ENCODE results near the gene GALNT9.

DNA sequence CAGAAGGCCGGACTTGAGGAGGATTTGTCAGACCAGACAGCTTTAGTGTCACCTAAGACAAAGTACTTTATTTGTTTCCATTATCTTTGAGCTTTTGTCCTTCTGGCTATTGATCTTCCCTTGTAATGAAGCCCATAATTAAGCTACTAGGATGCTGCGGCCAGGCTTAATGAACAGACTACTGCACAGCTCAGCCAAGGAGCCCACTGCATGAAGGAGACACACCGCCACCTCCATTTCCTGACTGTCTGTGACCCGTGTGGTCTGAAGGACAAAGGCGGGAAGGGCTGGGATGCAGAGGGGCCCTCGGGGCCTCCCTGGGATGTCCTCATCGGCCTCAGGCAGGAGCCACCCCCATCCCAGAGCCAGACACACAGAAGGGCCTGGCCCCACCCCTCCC lies 31.0 kb upstream of the GALNT9 start:
- no peak for TF ChIP-seq EP300 (IDR thresholded peaks at IDR 0.05; ENCODE audit: borderline replicate concordance in 1 of 2, low read depth in 1 of 2, low read length in 1 of 2)
- no peak for TF ChIP-seq CTCF (IDR thresholded peaks at IDR 0.05)
- no peak for TF ChIP-seq ZBTB33 (IDR thresholded peaks at IDR 0.05; ENCODE audit: borderline replicate concordance, low read depth)
- TF ChIP-seq POLR2AphosphoS5 (IDR thresholded peaks at IDR 0.05; ENCODE audit: low read depth, low read length) = no peak
- TF ChIP-seq CHD2 (IDR thresholded peaks at IDR 0.05; ENCODE audit: low read length, partially characterized antibody) = no peak
- no peak for TF ChIP-seq USF1 (IDR thresholded peaks at IDR 0.05; ENCODE audit: borderline replicate concordance, low read depth)
- TF ChIP-seq SIN3A (IDR thresholded peaks at IDR 0.05; ENCODE audit: borderline replicate concordance, low read depth, low read length) = no peak
- no peak for TF ChIP-seq RCOR1 (IDR thresholded peaks at IDR 0.05; ENCODE audit: low read length)
- TF ChIP-seq NFIC (IDR thresholded peaks at IDR 0.05; ENCODE audit: borderline replicate concordance) = no peak
- TF ChIP-seq USF2 (IDR thresholded peaks at IDR 0.05; ENCODE audit: borderline replicate concordance, low read depth, low read length) = no peak
- no peak for TF ChIP-seq RAD21 (IDR thresholded peaks at IDR 0.05; ENCODE audit: low read length)

All from SK-N-SH (cell line).